ENCODE measurements around the gene NTN1. TPM values are rescaled to one million over a fixed set of nuclear protein-coding genes. Genes with fewer than 3 reads are reported as not detected.

Gene NTN1
- total and polyA plus RNA-seq, 2 of the 13 experiments (the other 11 are each of a cell fraction or from before 2014, with no cell fraction given) = 0.04 to 0.05 TPM

GRCh38 chr17:9177212-9177611, 155.9 kb downstream of the NTN1 start:
- peaks cover 22 to 69% of the 10 kb centered on the region in 2 experiments; a peak in 4 of 5 replicates for H3K27me3 ChIP-seq (ENCODE audit: control insufficient read depth in 1 of 2, insufficient read depth in 2 of 2, low read length in 2 of 2)
- H3K27ac ChIP-seq (ENCODE audit: extremely low read length, insufficient read depth, low read length) = no peak overlapping the region
- no peak for DNase-seq (ENCODE audit: low spot score)
- no peaks in the 10 kb centered on the region for H3K9me3 ChIP-seq (ENCODE audit: low read length)
- no peak overlapping the region for H3K4me3 ChIP-seq (replicated peaks in 1 of 3; ENCODE audit: insufficient read depth in 1 of 3, low read depth in 2 of 3, low read length in 3 of 3)
- in situ Hi-C loops (cut with HindIII; ENCODE audit: extremely low pct_ligation_motif_present, low pct_unique_long_range_greater_than_20kb) = no loop called here
- ChIA-PET POLR2A (no interaction called here), CTCF (ENCODE audit: low intra/inter-chr PET ratio, low total read pairs) (no interaction called here)
- no peaks in the 10 kb centered on the region for H3K79me2 ChIP-seq (ENCODE audit: insufficient read depth, low read length)
- H3K9ac ChIP-seq (ENCODE audit: insufficient read depth, low read depth, low read length) = no peak overlapping the region
- intact Hi-C loops (cut with micrococcal nuclease; ENCODE audit: unreplicated experiment) = no loop called here
- 40% methylated on average over 2 of the region's 15 CpGs for WGBS (ENCODE audit: low lambda C conversion rate)
- no TSS peak for BruUV-seq (replicated peaks)
- no peak for ATAC-seq
- H2AFZ ChIP-seq (ENCODE audit: low read length) = no peak overlapping the region
- peaks cover under 1% of the 10 kb centered on the region; the same call in 1 of the 2 replicates for H3K4me1 ChIP-seq (ENCODE audit: insufficient read depth, low read length)
- H3K4me2 ChIP-seq (ENCODE audit: low read depth, low read length) = no peak overlapping the region
- no peaks in the 10 kb centered on the region for H3K36me3 ChIP-seq (replicated peaks in 1 of 2; ENCODE audit: control insufficient read depth in 1 of 2, insufficient read depth in 2 of 2, low read length in 2 of 2)
- H4K20me1 ChIP-seq (ENCODE audit: insufficient read depth, low read length) = no peaks in the 10 kb centered on the region
- no peak for FAIRE-seq
- TF ChIP-seq SATB2 (CRISPR knock-in tag; IDR thresholded peaks at IDR 0.05) = no peak
- TF ChIP-seq, protein P1, sequence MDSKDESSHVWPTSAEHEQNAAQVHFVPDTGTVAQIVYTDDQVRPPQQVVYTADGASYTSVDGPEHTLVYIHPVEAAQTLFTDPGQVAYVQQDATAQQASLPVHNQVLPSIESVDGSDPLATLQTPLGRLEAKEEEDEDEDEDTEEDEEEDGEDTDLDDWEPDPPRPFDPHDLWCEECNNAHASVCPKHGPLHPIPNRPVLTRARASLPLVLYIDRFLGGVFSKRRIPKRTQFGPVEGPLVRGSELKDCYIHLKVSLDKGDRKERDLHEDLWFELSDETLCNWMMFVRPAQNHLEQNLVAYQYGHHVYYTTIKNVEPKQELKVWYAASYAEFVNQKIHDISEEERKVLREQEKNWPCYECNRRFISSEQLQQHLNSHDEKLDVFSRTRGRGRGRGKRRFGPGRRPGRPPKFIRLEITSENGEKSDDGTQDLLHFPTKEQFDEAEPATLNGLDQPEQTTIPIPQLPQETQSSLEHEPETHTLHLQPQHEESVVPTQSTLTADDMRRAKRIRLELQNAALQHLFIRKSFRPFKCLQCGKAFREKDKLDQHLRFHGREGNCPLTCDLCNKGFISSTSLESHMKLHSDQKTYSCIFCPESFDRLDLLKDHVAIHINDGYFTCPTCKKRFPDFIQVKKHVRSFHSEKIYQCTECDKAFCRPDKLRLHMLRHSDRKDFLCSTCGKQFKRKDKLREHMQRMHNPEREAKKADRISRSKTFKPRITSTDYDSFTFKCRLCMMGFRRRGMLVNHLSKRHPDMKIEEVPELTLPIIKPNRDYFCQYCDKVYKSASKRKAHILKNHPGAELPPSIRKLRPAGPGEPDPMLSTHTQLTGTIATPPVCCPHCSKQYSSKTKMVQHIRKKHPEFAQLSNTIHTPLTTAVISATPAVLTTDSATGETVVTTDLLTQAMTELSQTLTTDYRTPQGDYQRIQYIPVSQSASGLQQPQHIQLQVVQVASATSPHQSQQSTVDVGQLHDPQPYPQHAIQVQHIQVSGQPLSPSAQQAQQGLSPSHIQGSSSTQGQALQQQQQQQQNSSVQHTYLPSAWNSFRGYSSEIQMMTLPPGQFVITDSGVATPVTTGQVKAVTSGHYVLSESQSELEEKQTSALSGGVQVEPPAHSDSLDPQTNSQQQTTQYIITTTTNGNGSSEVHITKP (CRISPR knock-in tag; IDR thresholded peaks at IDR 0.05; ENCODE audit: low read depth) = no peak
- no peak for TF ChIP-seq MTF1 (CRISPR knock-in tag; IDR thresholded peaks at IDR 0.05)
- TF ChIP-seq, protein P2, sequence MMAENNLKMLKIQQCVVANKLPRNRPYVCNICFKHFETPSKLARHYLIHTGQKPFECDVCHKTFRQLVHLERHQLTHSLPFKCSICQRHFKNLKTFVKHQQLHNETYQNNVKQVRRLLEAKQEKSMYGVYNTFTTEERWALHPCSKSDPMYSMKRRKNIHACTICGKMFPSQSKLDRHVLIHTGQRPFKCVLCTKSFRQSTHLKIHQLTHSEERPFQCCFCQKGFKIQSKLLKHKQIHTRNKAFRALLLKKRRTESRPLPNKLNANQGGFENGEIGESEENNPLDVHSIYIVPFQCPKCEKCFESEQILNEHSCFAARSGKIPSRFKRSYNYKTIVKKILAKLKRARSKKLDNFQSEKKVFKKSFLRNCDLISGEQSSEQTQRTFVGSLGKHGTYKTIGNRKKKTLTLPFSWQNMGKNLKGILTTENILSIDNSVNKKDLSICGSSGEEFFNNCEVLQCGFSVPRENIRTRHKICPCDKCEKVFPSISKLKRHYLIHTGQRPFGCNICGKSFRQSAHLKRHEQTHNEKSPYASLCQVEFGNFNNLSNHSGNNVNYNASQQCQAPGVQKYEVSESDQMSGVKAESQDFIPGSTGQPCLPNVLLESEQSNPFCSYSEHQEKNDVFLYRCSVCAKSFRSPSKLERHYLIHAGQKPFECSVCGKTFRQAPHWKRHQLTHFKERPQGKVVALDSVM (CRISPR knock-in tag; IDR thresholded peaks at IDR 0.05) = no peak
- no peak for TF ChIP-seq HNF1B (CRISPR knock-in tag; IDR thresholded peaks at IDR 0.05)
- TF ChIP-seq ZSCAN20 (CRISPR knock-in tag; IDR thresholded peaks at IDR 0.05; ENCODE audit: borderline replicate concordance) = no peak
- TF ChIP-seq ZNF136 (CRISPR knock-in tag; IDR thresholded peaks at IDR 0.05; ENCODE audit: low read depth) = no peak
- TF ChIP-seq NCOR1 (IDR thresholded peaks at IDR 0.05; ENCODE audit: borderline replicate concordance, low read length) = no peak
- TF ChIP-seq, protein P3, sequence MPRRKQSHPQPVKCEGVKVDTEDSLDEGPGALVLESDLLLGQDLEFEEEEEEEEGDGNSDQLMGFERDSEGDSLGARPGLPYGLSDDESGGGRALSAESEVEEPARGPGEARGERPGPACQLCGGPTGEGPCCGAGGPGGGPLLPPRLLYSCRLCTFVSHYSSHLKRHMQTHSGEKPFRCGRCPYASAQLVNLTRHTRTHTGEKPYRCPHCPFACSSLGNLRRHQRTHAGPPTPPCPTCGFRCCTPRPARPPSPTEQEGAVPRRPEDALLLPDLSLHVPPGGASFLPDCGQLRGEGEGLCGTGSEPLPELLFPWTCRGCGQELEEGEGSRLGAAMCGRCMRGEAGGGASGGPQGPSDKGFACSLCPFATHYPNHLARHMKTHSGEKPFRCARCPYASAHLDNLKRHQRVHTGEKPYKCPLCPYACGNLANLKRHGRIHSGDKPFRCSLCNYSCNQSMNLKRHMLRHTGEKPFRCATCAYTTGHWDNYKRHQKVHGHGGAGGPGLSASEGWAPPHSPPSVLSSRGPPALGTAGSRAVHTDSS (CRISPR knock-in tag; conservative IDR thresholded peaks at IDR 0.05) = no peak
- no peak for TF ChIP-seq ZNF607 (CRISPR knock-in tag; IDR thresholded peaks at IDR 0.05; ENCODE audit: borderline replicate concordance)
- TF ChIP-seq SNAPC2 (CRISPR knock-in tag; IDR thresholded peaks at IDR 0.05) = no peak
- no peak for TF ChIP-seq ZNF460 (CRISPR knock-in tag; IDR thresholded peaks at IDR 0.05; ENCODE audit: borderline replicate concordance)
- TF ChIP-seq HMGA1 (CRISPR knock-in tag; conservative IDR thresholded peaks at IDR 0.05) = no peak
- TF ChIP-seq, protein P4, sequence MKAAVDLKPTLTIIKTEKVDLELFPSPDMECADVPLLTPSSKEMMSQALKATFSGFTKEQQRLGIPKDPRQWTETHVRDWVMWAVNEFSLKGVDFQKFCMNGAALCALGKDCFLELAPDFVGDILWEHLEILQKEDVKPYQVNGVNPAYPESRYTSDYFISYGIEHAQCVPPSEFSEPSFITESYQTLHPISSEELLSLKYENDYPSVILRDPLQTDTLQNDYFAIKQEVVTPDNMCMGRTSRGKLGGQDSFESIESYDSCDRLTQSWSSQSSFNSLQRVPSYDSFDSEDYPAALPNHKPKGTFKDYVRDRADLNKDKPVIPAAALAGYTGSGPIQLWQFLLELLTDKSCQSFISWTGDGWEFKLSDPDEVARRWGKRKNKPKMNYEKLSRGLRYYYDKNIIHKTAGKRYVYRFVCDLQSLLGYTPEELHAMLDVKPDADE (CRISPR knock-in tag; IDR thresholded peaks at IDR 0.05) = no peak

All from HepG2 (cell line).